Left kidney (tissue), 2 donors: ENCODE results near the gene MFAP3L. TPM values are rescaled to one million over a fixed set of nuclear protein-coding genes. Genes with fewer than 3 reads are reported as not detected.

Experiments
- DNase-seq: peaks from one replicate; pipeline ENCODE4 v3.0.0-alpha.2; 2013
- polyA plus RNA-seq: library from polyadenylated mRNA; unstranded; fragments of 120-200 nt; gene quantifications from one replicate; pipeline ENCODE4 v1.2.1, GENCODE V29; 2013; ENCODE audit not compliant: insufficient read length

MFAP3L gene
- polyA plus RNA-seq, 1 donor: 23.0 TPM

DNA sequence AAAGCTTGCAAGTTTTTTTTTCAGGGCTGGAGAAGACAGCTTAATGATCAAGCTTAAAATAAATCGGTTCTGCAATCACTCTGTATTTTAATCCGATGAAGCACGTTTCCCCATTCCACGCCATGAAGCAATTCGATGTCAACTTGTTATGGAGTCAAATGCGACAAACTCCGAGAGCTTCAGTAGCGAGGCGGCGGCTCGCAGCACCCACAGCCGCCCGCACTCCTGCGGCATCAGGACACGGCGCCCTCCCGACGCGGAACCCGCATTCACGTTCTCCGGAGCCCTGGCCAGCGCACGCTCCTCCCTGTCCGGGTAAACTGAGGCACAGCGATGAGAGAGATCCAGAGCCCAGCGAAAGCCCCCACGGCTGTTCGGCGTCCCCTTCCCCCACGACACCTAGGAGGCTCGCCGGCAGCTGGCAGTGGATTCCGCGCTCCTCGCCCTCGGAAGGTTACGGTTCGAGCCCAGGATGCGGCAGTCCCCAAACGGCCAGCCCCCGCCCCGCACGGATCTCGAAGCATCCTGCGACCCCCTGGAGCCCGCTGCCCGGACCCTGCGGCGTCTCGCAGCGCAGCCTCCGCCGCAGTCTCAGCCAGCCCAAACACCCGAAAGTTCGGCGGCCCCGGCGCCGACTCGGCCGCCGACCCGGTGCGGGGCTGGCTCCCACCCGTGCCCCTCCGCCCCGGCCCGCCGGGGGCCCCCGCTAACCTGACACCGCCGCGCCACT is 507 bp downstream of the MFAP3L start:
- DNase-seq: no peak

DNA sequence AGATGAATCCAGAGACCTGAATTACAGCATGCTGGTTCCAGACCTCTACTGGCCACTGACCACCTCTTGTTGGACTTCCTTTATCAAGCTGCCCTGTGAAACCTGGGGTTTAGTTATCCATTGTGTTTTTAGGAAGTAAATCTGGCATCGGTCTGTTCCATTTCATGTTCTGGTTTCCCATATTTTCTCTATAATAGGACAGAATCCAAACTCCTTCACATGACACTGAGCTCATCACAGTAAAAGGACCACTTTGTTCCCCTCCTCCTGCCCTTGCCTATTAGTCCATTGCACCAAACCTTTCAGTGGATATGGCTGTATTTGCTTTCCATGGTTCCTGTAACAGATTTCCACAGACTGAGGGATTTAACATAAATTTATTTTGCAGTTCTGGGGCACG is 4.0 kb downstream of the MFAP3L start:
- no peak for DNase-seq

DNA sequence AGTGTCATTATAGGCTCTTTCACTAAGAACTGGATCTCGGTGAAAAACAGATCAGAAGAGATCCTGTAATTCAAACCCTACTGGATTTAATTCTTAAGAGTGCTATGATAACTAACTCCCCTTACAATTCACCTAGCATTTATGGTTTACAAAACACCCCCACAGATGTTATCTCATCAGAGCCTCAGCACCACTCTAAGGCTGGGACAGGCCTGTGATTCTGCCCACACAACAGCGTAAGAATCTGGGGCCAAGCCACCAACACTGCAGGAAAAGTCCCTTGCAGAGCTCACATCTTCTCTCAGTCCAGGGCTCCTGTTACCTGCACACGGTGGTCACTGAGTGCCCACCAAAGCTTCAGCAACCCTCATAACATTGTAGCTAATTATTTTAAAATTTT is 8.9 kb downstream of the MFAP3L start:
- no peak for DNase-seq

DNA sequence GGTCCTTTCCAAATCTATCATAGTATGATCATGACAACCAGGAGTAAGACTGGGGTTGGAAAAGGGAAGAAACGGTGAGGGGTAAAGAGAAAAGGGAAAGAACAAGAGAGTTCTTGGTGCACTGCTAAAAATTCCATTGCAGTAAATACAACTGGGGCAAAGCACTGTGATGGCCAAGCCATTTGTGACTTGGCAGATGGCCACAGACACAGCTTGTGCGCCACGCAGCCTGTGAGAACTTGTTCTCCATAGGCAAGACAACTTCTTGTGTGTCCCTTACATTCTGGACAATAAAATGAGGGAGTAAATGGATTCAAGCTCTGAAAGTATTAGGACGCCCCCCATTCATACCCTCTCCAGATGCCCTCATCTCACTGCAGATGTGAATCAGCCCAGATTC is 10.9 kb downstream of the MFAP3L start:
- DNase-seq: no peak

DNA sequence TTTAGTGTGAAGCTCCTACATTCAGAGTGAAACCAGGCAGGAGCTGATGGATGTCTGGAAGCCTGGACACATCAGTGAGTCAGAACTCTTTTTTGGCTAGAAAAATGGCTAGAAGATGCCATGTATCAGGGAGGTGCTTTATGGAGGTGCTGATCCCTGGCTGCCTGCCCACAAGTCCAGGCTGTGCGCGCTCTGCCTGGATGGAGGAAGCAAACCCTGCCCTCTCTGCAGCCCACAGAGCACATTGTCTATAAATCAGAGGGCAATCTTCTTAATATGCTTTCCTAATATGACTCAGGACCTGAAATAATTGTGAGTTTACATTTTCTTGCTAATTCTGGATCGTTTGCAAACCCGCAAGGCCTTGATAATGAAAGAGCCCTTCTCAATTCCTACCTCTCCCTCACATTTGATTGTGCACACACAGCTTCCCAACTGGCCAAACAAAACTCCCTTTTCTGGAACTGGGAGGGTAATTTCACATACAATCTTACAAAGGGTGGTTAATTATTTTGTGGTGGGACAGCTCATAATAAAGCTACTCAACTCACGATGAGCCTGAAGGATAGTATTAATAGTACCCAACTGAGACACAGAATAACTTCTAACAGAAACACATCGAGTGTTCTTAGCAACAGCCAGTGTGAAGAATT is 11.7 kb downstream of the MFAP3L start:
- DNase-seq: no peak

DNA sequence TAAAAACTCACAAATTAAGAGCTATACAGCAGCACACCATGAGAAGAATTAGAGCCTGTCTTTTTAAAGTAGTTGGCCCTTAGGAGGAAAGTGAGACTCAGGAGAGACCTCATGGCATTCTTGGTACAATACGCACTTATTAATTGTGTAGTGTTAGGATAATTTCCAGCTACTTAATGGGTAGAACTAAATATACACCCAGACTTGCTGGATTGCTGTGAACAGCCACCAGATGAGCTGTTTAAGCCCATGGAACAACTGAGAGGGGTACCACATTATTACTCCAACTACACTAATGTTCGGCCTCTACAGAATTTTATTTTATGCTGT is 13.6 kb downstream of the MFAP3L start:
- no peak for DNase-seq

DNA sequence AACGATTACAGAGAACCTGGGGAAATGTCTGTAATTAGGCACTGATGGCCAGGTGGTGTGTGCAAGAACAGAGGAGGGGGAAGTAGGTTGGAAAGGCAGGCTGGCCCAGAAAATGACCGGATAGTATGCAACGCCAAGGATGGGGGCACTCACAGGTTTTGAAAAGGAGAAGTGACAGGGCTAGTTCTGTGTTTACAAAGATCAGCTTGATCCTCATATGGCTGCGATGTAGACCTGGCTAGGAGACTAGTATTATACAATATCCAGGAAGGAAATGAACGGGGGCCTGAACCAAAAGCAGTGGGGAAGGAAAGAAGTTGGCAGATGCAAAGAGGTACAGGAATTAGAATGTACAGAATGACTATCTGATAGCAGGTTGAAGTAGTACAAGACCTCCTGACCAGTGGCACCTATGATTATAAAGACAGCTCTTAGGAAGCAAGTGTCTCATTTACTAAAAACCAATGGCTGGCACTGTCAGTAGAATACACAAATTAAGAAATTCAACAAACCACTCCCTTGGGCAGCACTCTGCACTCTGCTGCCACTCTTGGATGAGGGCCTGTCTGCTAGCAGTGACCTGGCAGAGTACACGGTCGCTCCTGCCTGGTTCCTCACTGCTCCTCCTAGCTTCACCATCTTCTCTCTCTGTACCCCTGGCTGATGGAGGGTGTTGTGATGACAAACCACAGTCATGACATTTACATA is 14.1 kb downstream of the MFAP3L start:
- DNase-seq: no peak

DNA sequence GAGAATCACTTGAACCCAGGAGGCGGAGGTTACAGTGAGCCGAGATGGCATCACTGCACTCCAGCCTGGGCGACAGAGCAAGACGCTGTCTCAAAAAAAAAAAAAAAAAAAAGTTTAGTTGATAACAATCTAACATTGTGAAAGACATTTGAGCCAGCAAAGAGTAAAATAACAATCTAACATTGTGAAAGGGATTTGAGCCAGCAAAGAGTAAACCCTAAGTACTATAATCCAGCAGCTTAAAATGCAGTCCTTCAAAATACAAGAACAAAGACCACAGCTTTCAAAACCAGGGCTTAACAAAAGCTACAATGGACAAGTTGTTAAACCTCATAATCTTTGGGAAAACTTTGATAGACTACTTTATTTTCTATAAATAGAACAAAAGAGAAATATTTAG is 16.9 kb downstream of the MFAP3L start:
- DNase-seq: no peak

DNA sequence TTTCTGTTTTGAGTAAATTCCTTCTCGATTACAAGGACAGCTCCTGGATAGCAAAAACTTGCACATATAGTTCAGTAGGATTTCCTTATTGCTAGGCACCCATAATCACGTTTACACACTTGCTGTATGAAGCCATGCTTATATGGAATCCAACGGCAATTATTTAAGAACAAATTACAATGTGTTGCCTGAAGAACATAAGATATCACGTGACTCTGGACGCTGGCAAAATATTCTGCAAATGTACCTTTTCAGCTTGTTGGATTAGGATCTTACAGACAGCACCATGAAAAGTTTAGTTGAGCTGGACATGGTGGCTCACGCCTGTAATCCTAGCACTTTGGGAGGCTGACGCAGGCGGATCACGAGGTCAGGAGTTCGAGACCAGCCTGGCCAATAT is 17.4 kb downstream of the MFAP3L start:
- DNase-seq: no peak

DNA sequence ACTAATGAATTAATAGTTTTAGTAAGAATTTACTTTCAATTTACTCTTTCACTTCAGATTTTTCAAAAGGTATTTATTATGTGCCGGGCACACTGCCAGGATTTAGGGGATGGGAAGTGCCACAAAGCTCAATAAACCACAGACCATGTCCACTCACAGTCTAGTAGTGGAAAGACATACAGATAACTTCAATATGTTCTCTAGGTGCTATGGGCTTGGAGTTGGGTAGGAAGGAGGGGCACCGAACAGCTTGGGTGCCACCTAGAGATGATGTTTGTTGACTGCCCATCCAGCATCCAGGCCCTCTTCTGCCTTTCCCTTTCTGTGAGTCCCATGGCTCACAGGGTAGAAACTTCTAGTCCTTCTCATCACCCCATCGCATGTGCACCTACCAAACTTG is 17.8 kb downstream of the MFAP3L start:
- DNase-seq: no peak

DNA sequence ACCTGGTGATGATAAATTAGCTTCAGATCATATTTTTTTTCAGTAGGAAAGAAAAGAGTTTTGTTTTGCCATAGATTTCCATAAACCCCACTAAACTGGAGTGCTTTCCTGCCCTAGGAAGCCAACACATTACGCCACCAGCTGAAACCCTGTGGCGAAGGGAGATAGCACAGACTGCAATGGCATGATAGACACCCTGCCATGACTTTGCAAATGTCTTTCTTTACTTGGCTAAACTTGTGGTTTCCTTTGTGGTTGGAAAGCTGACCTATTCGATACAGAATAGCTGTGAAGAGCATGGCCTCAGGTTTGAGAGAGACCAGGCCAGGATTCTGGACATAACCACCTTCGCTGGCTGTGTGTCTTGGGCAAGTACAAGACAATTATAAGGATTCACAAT is 19.1 kb downstream of the MFAP3L start:
- no peak for DNase-seq

DNA sequence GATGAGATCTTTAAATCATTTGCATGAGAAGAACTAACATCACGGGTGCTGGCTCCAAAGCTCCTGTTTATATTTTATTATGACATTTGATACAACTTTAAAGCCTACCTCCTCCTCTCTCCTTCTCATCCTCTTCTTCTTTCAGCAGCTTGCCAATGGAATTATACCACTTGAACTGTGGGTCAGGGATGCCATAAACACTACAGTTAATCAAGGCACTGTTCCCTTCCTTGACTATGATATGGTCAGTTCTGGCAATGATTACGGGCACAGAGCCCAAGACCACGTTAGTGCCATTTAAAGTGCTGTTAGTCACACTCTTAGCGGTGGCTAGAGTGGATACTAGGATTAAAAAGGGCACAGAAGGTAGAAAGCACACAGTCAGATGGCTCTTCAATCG is 20.7 kb downstream of the MFAP3L start:
- DNase-seq: no peak

DNA sequence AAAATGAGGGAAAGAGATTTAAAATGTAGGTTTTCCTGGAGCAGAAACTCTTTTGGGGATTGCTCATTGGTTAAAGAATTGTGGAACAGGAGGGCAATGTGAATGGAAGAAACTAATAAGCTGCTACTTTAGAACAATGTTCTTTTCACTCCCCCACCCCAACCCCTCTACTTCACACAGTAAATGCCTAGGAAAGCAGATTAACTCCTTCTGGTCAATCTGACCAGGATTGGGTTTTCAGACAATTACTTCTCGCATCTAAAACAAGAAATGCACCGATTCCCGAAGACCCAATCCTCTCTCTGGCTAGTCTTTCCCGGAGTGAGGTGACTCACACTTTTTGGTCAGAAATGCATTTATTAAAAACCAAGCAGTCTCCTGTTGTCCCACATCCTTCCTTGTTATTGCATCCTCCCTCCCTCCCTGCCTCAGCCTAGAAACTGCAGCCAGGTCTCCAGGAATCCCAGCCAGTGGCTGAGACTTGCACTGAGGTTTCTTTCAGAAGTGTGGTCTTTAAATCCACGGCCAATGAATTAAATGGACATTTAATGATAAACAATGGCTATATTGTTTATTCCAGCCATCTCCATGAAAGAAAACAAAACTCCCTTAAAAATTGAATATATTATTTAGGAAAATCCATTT is 21.4 kb downstream of the MFAP3L start:
- DNase-seq: no peak

DNA sequence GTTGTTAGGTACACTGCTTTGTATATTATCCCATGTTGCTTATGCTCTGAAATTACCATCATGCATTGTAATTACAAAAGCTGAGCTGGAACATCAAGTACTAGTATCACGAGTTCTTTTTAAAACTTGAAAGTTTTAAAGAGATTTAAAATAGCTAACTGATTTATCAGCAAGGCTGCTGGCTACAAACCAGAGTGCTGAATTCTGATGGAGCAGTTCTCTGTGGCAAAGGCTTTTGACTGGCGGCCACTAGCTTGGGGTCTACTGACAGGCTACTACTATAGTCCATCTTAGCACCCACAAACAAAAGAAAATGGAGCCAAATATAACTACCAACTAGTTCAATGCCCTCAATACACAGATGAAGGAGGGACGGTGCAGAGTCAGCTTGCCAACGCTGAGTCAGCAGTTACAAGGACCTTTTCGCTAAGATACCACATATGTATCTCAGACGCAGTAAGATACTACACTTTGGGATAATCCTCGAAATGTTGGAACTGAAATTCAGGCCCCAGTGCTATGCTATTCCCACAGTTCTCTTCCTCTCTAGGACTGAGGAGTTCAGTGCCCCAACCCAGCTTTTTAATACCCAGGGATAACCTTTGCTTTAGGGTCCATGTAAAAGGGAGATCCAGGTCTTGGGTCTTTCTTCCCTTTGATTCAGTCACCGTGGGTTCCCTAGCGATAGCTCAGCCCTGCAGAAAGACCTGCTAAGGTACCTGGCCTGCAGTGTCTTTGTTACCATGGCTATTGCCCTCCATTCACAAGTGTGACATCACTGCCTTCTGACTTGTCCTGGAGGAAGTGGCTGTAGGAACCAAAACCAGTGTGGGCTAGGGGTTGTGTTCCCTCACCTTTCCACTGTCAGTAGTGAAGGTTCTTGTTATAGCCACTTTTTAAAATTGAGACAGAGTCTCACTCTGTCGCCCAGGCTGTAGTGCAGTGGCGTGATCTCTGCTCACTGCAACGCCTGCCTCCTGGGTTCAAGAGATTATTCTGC is 22.8 kb downstream of the MFAP3L start:
- no peak for DNase-seq

DNA sequence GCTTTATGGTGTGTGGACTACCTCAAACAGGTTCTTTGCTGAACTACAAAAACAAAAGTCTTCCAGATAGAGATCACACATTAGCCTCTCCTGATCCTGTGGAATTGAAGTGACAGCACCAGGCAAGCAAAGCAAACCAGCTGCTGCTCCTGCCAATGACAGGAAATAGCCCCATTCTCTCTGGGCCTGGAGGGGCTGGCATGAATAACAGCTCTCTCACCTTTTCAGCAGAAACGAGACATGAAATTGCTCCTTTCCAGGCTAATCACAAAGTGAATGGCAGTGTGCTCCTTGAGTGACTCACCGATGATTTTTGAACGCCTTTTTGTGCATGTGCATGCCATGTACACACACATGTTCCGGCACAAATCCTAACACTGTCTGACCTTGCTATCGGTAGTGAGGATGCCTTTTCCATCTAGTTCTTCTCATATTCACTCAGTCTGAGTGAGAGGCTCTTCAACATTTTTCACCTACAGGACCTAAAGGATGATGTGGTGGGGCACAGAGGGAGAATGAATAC is 24.4 kb downstream of the MFAP3L start:
- DNase-seq: no peak

DNA sequence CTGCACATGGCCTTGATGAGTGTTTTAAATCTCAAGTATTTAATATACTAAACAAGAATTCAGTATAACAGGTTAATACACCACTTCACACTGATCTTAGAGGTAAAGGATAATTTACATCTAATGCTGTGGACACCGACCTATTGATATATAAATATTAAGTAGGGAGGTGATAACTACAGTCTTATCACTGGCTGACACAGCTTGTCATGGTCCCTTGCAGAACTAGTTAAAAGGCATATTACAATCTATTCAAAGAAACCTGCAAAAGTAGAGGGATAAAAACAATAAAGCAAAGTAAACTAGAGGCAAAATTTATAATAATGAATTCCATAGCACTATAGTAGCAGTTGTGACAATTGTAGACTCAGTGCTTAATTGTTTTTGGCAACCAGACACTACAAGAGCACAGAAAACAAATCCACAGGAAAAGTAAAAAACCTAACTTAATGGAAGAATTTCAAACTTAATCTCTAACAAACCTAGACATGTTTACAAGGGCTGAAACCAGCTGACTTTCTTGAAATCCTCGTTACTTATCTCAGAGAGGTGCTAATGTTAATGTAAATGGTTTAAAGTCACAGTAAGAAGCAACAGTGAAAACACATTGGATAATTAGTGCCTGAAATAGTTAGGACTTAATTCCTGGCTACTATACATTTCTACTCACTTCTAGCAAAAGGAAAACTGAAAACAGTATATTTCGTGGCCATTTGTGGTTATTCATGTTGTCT is 25.0 kb downstream of the MFAP3L start:
- DNase-seq: no peak

DNA sequence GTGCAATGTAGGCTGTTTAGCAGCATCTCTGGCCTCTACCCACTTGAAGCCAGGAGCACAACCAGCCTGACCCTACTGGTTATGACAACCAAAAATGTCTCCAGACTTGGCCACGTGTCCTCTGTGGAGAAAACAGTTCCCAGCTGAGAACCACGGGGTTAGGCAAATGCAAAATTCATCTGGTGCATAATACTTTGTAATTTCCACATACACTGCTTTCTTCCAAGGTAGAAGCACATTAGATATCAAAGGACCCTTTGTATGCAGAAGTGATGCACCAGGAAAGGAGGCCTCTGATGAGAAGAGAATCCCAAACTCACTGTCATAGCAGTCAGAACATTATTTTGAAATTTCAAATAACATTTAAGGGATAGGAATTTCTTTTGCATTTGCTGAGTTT is 26.3 kb downstream of the MFAP3L start:
- DNase-seq: no peak

DNA sequence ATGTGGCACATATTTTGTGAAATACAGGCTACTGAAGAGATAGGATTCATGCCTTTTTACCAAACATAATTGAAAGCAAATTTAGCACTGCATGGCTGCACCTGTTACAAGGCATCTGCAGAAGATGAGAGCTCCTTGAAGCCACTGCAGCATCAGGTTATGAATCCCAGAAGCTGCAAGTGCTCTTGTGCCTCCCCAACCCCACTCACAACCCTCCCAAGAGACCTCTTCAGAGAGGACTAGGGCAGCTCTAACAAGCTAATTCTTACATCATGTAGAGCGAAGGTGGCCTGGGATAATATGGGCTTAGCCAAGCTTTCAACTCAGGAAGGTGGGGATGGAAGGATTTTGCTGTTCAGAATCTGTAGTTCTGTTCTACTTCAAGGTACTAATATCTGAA is 27.2 kb downstream of the MFAP3L start:
- DNase-seq: no peak

DNA sequence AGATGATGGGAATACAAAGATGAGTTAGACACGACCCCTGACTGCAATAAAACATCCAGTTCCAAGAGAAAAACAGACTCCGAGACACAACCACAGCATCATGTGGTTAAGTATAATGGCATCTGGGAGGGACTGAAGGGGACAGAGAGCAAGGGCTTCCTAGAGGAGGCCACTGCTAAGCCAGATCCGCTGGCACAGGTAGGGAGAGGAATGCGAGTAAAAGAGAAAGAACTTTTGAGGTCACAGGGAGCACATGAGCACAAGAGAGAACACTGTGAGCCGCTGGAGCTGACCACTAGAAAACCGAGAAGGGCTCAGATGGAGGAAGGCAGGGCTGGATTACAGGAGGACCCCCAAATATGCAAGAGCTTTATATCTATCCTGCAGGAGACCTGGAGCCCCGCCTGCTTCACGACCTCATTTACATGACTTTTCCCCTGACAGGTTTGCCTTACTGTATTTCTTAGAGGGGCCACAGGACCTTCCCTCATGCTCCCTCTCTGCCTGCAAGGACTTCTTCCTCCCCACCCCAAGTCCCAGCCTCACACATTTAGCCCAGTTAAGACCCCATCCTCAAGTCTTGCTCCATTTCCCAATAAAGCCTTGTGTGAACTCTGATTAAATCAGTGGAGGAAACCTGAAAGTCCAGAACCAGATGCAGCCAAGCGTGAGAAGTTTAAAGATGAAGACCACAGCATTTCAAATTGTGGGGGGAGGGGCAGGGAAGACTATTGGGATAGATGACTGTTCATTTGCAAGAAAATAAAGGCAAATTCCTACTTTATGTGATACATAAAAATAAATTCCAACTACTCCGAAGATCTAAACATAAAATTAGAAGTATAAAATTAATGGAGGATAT is 29.6 kb downstream of the MFAP3L start:
- DNase-seq: no peak

DNA sequence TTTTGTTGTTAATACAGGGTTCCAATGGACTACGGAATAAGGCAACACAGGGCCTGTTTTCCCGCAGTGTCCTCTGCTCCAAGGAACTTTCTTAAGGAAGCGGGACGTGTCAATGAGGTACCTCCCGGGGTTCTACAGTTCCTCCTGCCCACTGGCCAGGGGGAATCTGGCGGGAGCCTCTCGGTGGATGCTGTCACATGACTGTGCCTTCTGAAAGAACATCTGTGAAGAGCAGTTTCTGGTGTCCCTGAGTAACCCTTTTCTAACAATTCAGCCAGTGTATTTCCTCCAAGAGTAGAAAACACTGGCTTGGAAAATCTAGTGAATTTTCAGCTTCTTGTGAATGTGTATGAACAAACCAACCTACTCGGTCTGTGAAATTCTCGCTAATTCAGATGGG is 32.7 kb downstream of the MFAP3L start:
- DNase-seq: no peak
